A172 (cell line): Measurements from ENCODE around the gene FBXO24. TPM values are rescaled to one million over a fixed set of nuclear protein-coding genes. Genes with fewer than 3 reads are reported as not detected.
"Not testable (repeated sequence)": the region's sequence is repeated elsewhere in the genome, so short reads cannot be mapped to it uniquely, and the experiment has no call there.

ENCODE experiments used
- DNase-seq: peaks from one replicate; pipeline ENCODE4 v3.0.0-alpha.2; 2015; ENCODE audit warnings: low spot score
- total RNA-seq: library from RNA; depleted of rRNA; stranded (reverse); fragments of >200 nt; shearing (Covaris generic); gene quantifications from 2 replicates; pipeline ENCODE4 v1.2.3, GENCODE V29; 2014

Gene FBXO24
- total RNA-seq, 1 experiment from 2014 or later = not detected

GRCh38 chr7:100559127-100559526, 27.0 kb upstream of the FBXO24 start:
- no peak for DNase-seq

GRCh38 chr7:100561491-100562194, 24.5 kb upstream of the FBXO24 start:
- DNase-seq = no peak

DNA sequence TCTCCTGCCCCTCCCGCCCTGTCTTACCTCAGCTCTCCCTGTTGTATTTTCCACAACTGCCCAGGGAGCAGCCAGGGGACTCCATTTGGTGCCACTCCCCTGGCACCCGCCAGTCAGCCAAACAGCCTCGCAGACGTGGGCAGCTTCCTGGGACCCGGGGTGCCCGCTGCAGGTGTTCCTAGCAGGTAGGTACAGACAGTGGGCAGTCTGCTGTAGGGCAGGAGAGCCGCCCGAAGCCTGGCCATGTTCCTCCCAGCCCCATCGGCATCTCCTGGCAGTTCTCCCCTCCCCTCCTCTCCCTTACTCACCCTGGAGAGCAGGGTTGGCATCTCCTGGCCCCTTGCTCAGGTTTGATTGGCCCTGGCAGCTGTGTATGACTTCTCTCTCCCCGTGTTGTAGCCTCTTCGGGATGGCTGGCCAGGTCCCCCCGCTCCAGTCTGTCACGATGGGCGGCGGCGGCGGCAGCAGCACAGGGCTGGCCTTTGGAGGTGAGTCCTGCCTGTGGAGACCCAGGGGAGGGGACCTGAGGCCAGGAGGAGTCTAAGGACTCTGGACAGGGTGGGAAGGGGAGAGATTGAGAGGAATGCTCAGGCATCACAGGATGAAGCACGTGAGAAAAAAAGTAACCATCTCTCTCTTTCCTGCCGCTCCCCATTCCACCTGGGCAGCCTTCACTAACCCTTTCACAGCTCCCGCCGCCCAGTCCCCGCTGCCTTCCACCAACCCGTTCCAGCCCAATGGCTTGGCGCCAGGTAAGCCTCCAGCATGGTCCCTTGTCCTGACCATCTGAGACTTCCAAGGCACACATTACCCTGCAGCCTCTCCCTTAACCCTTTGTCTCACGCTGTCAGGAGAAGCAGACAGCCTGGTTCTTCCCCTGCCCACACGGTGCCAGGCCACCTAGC, 23.7 kb upstream of the FBXO24 start:
- no peak for DNase-seq

DNA sequence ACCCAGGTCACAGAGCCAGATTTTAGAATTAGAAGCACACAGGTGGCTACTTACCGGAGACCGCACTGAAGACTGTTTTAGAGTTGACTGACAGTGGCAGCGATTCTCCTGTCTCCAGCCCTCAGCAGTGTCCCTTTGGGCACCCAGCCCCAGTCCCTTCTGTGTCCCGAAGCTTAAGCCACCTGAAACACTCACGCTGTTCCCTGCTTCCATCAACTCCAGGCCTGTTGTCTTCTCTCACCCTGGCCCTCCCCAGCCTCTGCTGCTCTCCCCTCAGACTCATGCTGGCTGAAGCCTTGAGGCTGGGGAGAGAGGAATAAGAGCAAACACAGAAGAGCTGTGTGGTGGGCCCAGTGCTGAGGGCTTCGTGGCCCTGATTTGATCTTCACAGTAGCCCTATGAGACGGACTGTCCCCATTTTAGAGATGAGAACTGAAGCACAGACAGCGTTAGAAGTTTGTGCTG, 23.0 kb upstream of the FBXO24 start:
- no peak for DNase-seq

DNA sequence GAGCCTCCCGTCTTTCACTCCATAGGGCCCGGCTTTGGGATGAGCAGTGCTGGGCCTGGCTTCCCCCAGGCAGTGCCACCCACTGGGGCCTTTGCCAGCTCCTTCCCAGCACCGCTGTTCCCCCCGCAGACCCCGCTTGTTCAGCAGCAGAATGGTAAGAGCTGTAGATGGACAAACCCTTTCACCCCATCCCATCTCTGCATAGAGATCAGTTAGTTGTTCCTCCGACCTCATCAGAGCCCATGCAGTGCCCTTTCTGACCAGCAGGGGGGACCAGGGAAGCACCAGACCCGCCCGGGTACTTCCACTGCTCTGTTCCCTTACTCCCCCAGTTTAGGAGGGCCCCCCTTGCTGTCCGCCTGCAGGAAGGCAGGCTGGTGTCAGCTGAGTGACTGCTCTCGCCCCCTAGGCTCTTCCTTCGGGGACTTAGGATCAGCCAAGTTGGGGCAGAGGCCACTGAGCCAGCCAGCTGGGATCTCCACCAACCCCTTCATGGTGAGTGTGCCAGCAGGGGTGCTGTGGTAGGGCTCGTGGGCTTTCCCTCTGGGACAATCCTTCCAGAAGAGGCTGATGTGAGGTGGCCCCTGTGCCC, 22.2 kb upstream of the FBXO24 start:
- DNase-seq = peak; percentile 77

GRCh38 chr7:100564405-100564804, 21.7 kb upstream of the FBXO24 start:
- not testable (repeated sequence) for DNase-seq

DNA sequence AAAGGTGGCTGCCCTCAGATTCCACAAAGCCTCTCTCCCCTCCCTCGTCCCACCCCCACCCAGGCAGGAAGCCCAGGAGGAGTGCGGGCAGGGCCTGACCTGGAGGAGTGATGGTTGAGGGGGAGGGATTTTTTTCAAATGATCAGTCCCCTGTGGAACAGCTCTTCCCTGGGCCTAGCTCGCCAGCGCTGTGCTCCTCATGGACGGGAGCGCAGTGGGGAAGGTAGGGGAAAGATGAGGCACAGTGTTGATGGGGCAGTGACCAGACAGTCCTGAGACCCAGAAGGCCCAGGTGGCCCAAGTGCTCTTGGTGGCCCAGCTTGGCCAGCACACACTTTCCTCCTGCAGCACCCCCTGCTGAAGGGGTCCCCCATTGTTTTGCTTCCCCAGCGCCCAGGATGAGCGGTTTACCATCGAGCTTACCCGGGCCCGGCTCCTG, 21.0 kb upstream of the FBXO24 start:
- no peak for DNase-seq

DNA sequence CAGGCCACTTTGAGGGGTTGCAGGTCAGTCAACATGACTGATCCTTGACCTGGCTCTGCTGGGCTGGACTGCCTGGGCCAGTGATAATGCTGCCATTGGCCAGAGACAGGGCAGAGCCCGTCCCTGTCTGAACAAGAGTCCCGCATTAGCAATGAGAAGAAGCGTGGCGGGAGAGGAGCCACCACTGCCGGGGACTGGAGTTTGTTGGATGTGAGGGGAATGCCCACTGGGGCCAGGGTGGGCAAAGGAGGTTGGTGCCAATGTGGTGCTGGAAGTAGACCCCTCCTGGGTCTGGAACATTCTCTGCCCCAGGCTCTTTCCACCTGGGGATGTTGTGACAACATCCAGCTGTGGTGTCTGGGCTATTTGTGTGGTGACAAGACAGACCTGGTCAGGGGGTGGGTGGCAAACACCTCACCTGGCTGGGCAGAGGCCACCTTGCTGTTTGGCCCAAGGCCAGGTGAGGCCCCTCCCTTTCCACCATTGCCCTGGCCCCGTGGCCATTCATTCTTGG, 20.1 kb upstream of the FBXO24 start:
- no peak for DNase-seq

DNA sequence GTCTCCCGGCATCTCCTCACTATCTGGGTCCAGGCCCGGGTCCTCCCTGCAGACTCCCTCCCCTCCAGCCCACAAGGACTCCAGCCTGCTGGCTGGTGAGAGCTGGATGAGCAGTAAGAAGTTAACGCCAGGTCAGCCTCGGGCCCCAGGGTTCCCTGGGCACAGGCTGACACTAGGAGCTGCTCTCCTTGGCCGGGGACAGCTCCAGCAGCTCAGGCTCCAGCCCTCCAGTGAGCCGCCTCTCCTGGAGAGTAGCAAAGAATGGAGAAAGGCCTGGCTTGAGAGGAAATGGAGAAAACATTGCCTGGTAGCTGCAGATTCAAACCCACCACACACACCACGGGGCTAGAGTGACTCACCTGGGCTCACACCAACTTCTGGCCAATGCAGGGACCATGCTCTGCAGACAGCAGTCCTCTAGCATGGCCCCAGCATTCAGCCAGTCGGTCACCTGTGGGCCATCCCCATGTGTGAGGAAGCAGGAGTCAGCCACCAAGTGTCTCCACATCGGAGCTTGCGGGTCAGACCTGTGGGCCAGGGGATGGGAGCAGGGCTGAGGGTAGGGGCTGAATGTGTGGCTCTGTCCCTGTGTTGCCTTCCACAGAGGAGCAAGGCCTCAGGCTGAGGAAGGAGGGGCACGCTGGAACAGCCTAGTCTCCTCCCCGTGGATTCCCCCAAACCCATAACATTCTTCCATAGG, 18.9 kb upstream of the FBXO24 start:
- peak; percentile 41 for DNase-seq

GRCh38 chr7:100567751-100568175, 18.4 kb upstream of the FBXO24 start:
- DNase-seq = peak; percentile 49

DNA sequence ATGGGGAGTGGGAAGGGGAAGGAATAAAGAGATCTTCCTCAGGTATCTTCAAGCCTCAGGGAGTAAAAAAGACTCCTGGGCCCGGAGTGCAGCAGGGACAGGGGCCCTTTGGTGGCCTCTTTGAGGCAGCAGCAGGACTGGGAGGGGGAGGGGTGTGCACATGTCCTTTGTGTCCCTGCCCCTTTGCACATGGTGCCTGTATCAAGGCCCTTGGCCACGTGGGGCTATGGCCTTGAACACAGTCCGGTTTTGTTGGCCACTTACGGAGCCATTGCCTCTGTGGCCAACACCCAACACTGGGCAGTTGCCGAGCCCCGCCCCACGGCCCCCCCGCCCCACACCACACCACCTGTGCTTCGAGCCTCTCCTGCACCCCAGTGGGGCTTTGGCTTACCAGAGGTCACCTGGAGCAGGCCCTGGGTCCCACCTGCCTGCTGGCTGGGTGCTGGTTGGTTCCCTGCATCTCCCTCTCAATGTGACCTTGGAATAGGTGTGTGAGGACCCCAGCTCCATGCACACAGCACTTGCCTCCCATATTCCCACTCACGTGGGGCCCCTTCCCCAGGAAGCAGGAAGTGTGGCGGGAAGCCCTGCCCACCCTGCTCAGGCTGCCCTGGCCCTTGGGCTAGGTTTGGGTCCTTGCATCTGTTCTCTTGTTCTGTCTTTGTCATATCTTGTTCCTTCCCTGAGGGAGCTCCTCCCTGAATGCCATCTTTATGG, 17.8 kb upstream of the FBXO24 start:
- no peak for DNase-seq

DNA sequence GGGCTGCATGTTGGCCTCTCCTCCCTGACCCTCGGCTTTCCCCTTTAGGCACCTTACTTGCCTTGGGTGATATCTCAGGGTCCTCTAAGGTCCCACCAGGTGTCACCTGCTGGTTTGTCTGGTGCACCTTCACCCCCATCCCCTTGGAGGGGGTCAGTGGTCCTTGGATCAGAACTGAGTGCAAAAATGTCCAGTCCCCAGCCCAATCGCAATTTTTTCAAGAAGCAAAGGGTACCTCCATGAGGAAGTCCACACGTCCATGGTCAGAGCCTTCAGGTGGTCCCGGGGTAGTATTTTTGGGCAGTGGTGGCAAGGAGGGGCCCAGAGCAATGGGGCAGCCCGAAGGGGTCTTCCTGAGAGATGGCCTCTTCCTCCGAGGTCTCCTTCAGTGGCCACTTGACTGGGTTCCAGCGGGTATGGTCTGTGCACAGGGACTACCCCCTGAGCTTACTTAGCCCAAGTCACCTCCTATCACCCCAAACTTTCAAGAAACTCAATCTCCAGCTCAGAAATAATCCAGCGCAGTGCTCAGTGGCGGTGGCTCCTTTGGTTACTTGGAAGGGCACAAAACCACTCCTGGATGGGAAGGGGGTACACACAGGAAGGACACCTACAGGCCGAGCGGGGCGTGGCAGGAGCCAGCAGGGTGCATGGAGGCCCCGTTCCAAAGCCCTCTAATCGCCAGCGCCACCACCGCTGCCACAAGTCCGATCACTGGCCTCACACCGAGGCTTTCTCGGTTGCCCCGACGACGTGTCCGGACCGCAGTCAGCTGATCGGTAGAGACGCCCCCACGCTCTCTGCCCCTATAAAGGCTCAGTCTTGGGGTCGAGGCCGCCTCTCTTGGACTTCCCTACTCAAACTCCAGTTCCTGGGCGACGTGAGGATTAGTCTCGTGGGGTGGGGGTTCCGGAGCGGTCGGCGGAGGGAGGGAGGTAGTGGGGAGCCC, 17.0 kb upstream of the FBXO24 start:
- no peak for DNase-seq

DNA sequence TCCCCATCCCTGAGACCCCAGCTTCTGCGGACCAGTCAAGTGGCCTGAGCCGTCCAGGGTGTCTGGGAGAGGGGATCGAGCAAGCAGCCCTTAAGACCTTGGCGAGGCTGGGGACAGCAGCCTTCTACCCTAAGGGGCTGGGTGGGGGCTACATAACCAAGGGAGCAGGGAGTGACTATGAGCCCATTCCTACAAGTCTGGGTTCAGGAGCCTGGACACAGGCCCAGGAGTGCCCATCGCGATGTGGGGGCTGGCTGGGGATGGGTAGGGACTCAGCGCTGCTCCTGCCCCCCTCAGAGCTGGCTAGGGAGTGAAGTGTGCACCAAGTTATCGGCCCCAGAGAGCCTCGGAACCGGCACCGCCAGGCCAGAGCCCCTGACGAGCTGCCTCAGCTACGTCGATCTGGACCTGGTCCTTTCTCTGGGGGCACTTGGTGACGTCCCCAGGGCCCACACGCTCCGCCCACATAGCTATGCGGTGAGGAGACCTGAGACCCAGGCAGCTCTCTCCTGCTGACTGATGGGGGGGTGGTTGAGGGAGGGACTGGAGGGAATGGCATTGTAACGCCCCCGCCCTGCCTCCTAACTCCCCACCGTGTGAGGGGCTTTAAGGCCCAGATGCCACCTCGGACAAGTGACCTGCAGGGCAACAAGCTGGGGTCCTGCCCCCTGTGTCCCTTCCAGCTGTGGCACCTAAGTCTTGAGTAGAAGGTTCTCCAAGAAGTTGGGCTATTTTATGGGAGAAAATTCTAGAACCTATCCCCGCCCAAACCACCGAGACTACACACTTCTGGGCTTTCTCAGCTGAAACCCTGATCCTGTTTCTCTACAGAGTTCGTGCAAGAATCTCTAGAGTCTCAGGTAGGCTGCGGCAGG, 14.9 kb upstream of the FBXO24 start:
- no peak for DNase-seq

GRCh38 chr7:100571829-100572116, 14.4 kb upstream of the FBXO24 start:
- no peak for DNase-seq

DNA sequence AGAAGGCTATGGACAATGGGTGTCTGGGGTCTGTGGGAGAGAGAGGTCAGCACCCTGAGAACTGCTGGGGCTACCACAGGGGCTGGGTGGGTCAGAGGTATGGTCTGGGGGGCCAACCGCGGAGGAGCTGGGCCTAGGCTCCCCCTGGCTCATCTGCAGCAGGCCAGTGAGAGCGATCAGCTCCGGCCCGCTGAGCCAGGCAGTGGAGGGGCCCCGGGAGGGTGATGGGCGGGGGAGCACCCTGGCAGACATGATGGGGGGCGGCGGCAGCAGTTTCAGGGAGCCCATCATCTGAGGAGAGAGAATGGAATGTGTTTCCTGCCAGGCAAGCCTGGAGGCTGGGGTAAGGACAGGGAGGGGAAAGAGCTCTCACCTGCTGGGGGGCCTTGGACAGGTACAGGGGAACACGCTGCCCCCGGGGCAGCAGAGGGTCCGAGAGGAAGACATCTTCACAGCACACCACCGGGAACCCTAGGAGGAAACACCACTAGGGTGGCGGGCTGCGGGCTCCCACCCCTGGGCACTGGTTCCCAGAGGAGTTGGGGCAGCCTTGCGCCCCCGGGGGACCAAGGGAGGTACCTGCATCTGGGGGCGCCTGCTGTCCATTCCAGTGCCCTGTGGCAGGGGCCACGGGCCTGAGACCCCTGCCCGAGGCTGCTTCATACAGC, 13.7 kb upstream of the FBXO24 start:
- no peak for DNase-seq

GRCh38 chr7:100572949-100573675, 13.0 kb upstream of the FBXO24 start:
- no peak for DNase-seq

DNA sequence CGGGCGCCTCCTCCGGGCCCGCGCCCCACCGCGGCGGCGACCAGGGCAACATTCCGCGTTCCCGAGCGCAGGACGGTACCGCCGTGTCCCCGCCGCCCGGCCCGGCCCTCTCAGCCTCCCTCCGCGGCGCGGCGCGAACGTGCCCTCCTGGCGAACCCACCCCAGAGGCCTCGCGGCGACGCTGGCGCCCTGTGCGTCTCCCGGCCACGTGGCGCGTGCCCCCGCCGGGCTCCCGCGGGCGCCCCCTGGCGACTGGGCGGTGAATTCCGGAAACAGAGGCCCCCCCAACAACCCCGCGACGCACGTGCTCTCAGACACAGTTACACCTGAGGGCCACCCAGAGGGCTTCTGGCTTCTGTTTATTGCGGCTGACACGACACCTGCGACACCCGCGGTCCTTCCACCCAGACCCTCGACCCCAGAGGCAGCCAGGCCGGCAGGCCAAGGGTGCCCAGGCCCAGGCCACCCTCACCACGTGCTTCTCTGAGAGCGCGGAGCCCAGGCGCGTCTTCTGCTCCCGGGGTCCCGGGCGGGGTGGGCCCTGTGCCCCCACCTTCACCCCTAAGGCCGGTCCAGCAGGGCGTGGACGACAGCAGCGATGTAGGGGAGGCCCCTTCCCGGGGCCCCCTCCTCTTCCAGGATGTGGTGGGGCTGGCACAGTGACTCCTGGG, 12.3 kb upstream of the FBXO24 start, which contains the start of gene SAP25:
Gene SAP25 (minus strand): TSS at position 210 of the 671 bp plus-strand sequence. CDS start 158 bp downstream, at position 52.
- no peak for DNase-seq
